Small intestine (tissue), 7 donors: ENCODE measurements around the gene SLC6A8. TPM values are rescaled to one million over a fixed set of nuclear protein-coding genes. Genes with fewer than 3 reads are reported as not detected.
"Not testable (repeated sequence)": the region's sequence is repeated elsewhere in the genome, so short reads cannot be mapped to it uniquely, and the experiment has no call there.

ENCODE experiments used
- DNase-seq, 2 donors: peaks; one replicate each; pipeline versions ENCODE4 v3.0.0 to v3.0.0-alpha.2; 2013
- FAIRE-seq: peaks from 2 replicates; lab custom pipeline; 2012; peaks lifted over from hg19 to GRCh38; lab: Jason Lieb, UNC
- H3K27ac ChIP-seq, 3 donors: one replicate each; pipeline ENCODE4 v1.5.1; 2013; ENCODE audit warnings: low read length in 2 of 3, mild to moderate bottlenecking in 2 of 3, control low read depth in 1 of 3, inconsistent platforms in 1 of 3, low read depth in 1 of 3, moderate library complexity in 1 of 3
- H3K27me3 ChIP-seq, 3 donors: one replicate each; pipeline ENCODE4 v1.6.1; 2013; ENCODE audit warnings: low read length in 3 of 3, inconsistent platforms in 1 of 3; ENCODE audit not compliant: control insufficient read depth in 3 of 3, insufficient read depth in 3 of 3
- H3K36me3 ChIP-seq, 3 donors: one replicate each; pipeline ENCODE4 v1.6.1; 2013; ENCODE audit warnings: low read length in 3 of 3, inconsistent platforms in 1 of 3, low read depth in 1 of 3, mild to moderate bottlenecking in 1 of 3, moderate library complexity in 1 of 3; ENCODE audit not compliant: control insufficient read depth in 3 of 3, insufficient read depth in 2 of 3
- H3K4me1 ChIP-seq, 3 donors: one replicate each; pipeline ENCODE4 v1.6.1; 2013; ENCODE audit warnings: low read length in 2 of 3, inconsistent platforms in 1 of 3, low read depth in 1 of 3, mild to moderate bottlenecking in 1 of 3, moderate library complexity in 1 of 3; ENCODE audit not compliant: control insufficient read depth in 3 of 3, insufficient read depth in 2 of 3
- H3K4me3 ChIP-seq, 3 donors: one replicate each; pipeline ENCODE4 v1.5.1; 2013; ENCODE audit warnings: low read length in 3 of 3, control low read depth in 1 of 3, inconsistent platforms in 1 of 3, low read depth in 1 of 3, mild to moderate bottlenecking in 1 of 3, moderate library complexity in 1 of 3
- H3K9me3 ChIP-seq, 2 donors: one replicate each; pipeline ENCODE4 v1.6.1; 2013; ENCODE audit warnings: low read depth in 1 of 2, low read length in 1 of 2; ENCODE audit not compliant: control insufficient read depth in 2 of 2, insufficient read depth in 1 of 2
- WGBS, 3 donors: extraction: QIAGEN DNeasy Blood & Tissue Kit; methylation state at CpG; one replicate each; pipeline ENCODE4 v1.1.7; 2013; 5-methylcytosine and 5-hydroxymethylcytosine counted together
- polyA plus RNA-seq, 4 donors: library from polyadenylated mRNA; stranded (reverse) in 3 of 4; unstranded in 1 of 4; fragments of 200-250 nt in 3 of 4; fragments of 120-200 nt in 1 of 4; gene quantifications; one replicate each; pipeline versions ENCODE4 v1.2.1 to v1.2.3, GENCODE V29; 2013
- donor health status: healthy with polysubstance abuse.
- donor health status: control.
- donor health status: control.
- donor health status: Bipolar disorder and iron deficiency.
- donor health status: healthy.

SLC6A8 gene
- polyA plus RNA-seq, 4 donors: 34.0 to 140 (median 59.2) TPM

GRCh38 chrX:153674219-153674851 lies 13.4 kb upstream of the SLC6A8 start:
- Histone ChIP-seq H3K9me3 (no peaks in the 10 kb centered on the region), H3K36me3 (peaks cover 0 to 12% (median 0%) of the 10 kb centered on the region in 3 donors), H3K27ac (peak overlapping the region in 1 of 3 donors; percentile 73), H3K4me1 (peaks cover 0 to 15% (median 0%) of the 10 kb centered on the region in 3 donors), H3K4me3 (peak overlapping the region in 1 of 3 donors; percentile 36), H3K27me3 (peaks cover 3 to 5% (median 4%) of the 10 kb centered on the region in 3 donors)
- FAIRE-seq (no peak), DNase-seq (no peak)
- 72 to 84% (median 77%) methylated on average over 23 to 27 of the region's 27 CpGs for whole genome bisulfite sequencing, 3 donors

DNA sequence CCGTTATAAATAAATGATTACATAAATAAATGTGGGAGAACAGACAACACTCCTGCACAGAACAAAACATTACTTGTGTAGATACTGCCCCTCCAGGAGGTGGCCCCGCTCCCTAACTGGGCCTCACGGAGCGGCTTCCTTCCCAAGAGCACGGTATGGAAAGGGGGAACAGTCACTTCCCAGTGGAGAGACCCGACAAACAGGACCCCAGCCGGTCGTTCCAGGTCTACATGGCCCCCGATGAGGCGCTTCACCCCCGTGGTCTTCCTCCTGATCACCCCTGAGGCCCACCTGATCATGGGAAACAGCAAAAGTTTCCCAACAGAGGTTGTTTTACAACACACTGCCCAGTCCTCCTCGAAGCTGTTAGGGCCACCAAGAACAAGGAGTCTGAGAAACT lies 6.6 kb upstream of the SLC6A8 start:
- H3K4me3 ChIP-seq: no peak overlapping the region
- peak overlapping the region in 1 of 3 donors; percentile 68 for H3K27ac ChIP-seq
- FAIRE-seq (no peak), DNase-seq (no peak)
- H3K27me3 ChIP-seq: no peaks in the 10 kb centered on the region
- H3K36me3 ChIP-seq: no peaks in the 10 kb centered on the region
- peaks cover 0 to 27% (median 0%) of the 10 kb centered on the region in 3 donors for H3K4me1 ChIP-seq
- 67 to 78% (median 69%) methylated on average over 12 of the region's 12 CpGs for whole genome bisulfite sequencing, 3 donors
- H3K9me3 ChIP-seq: peaks cover 0 to 3% of the 10 kb centered on the region in 2 donors

- H3K4me1 ChIP-seq: peaks cover 0 to 29% (median 0%) of the 10 kb centered on the region in 3 donors
- not testable (repeated sequence) for H3K4me3 ChIP-seq, H3K27ac ChIP-seq, H3K9me3 ChIP-seq, H3K36me3 ChIP-seq, FAIRE-seq, DNase-seq, H3K27me3 ChIP-seq
- WGBS, 3 donors: 96 to 98% (median 97%) methylated on average over 8 of the region's 8 CpGs
Observed at GRCh38 chrX:153683486-153683885, 4.2 kb upstream of the SLC6A8 start.

DNA sequence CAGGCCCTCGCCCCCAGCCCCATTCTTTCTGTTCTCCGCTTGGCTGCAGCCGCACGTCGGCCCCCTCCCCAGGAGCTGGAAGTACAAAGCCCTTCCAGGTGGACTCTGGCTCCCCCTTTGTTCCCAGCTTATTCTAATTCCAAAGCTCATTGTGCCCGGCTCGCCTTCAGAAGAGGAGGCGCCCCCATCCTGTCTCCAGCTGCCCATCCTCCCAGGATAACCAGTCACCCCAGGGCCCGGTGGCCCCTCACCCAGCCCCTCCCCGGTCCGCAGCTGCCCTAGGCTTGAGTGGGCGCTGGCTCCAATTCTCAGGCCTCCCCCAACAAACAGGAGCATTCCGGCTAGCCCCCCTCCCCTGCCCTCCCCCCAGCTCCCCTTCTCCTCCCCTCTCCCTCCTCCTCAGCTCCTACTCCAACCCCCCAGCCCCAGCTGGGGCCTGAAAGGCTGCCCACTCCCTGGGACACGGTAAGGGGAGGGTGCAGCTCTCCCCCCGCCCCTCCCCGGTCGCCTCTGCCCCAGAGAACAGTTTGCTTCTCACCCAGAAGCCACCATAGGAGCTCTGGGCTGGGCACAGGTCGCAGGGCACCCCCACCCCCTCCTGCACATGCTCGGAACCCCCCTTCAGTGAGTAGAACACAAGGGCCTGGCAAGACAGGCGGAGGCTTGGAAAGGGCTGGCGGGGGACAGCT lies 3.1 kb upstream of the SLC6A8 start:
- 31 to 48% (median 46%) methylated on average over 10 to 21 of the region's 21 CpGs for WGBS, 3 donors
- DNase-seq (no peak), FAIRE-seq (no peak)
- Histone ChIP-seq H3K36me3 (peaks cover 0 to 3% (median 0%) of the 10 kb centered on the region in 3 donors), H3K4me1 (peaks cover 0 to 29% (median 0%) of the 10 kb centered on the region in 3 donors), H3K4me3 (no peak overlapping the region), H3K9me3 (peaks cover 0 to 3% of the 10 kb centered on the region in 2 donors), H3K27me3 (no peaks in the 10 kb centered on the region), H3K27ac (peak overlapping the region in 1 of 3 donors; percentile 51)

DNA sequence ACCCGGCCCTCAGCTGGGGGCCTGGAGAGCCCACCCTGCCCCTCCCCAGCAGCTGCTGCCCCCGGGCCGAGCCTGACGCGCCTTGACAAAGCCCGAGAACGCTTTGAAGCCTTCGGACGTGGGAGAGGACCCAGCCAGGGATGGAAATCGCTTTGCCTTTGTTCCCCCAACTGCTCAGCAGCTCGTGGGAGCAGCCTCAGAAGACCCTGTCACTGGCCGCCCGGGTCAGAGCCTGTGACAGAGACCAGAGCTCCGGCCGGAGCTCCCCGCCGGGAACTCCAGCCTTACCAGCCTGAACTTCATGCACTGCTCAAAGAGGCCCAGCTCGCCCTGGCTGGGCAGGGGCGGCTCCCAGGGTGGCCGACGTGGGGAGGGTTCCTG lies 2.6 kb upstream of the SLC6A8 start:
- H3K4me1 ChIP-seq: peaks cover 0 to 29% (median 0%) of the 10 kb centered on the region in 3 donors
- H3K36me3 ChIP-seq: peaks cover 0 to 9% (median 0%) of the 10 kb centered on the region in 3 donors
- H3K4me3 ChIP-seq: no peak overlapping the region
- no peak for DNase-seq
- H3K27me3 ChIP-seq: no peaks in the 10 kb centered on the region
- 64 to 79% (median 68%) methylated on average over 15 to 21 of the region's 21 CpGs for WGBS, 3 donors
- no peak for FAIRE-seq
- H3K9me3 ChIP-seq: peaks cover 0 to 3% of the 10 kb centered on the region in 2 donors
- H3K27ac ChIP-seq: peak overlapping the region in 1 of 3 donors; percentile 51

- Histone ChIP-seq H3K9me3 (peaks cover 0 to 3% of the 10 kb centered on the region in 2 donors), H3K4me3 (no peak overlapping the region), H3K4me1 (peaks cover 0 to 28% (median 0%) of the 10 kb centered on the region in 3 donors), H3K36me3 (peaks cover 0 to 17% (median 0%) of the 10 kb centered on the region in 3 donors), H3K27me3 (no peaks in the 10 kb centered on the region), H3K27ac (peak overlapping the region in 1 of 3 donors; percentile 51)
- FAIRE-seq (no peak), DNase-seq (no peak)
- 75 to 84% (median 77%) methylated on average over 19 to 24 of the region's 24 CpGs for WGBS, 3 donors
Observed at GRCh38 chrX:153685751-153686696, 1.7 kb upstream of the SLC6A8 start.

DNA sequence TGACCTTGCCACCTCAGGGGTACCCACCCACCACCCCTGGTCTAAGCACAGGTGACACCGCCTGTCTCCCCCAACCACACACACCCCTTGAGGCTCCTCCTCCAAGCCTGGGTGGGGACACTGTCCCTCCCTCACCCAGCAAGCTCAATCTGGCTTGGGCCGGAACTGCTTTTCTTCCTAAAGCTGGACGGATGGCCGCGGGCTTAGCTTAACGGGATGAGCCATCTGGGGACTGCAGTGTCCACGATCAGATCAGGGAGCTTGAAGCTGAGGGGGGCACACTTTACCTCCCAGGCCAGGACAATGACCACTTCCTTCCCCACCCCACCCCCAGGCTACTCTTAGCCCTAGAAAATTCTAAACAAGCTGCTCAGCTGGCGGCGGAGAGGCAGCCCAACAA lies 1.0 kb upstream of the SLC6A8 start:
- Histone ChIP-seq H3K9me3 (peaks cover 0 to 3% of the 10 kb centered on the region in 2 donors), H3K27me3 (no peaks in the 10 kb centered on the region), H3K4me3 (no peak overlapping the region), H3K4me1 (peaks cover 0 to 24% (median 0%) of the 10 kb centered on the region in 3 donors), H3K36me3 (peaks cover 0 to 24% (median 0%) of the 10 kb centered on the region in 3 donors), H3K27ac (peak overlapping the region in 1 of 3 donors; percentile 83)
- 54 to 70% (median 61%) methylated on average over 6 to 9 of the region's 9 CpGs for WGBS, 3 donors
- DNase-seq (no peak), FAIRE-seq (no peak)
